Body of pancreas (tissue), 4 donors: Measurements from ENCODE around the gene CD164L2. TPM values are rescaled to one million over a fixed set of nuclear protein-coding genes. Genes with fewer than 3 reads are reported as not detected.

Source experiments
- ATAC-seq: fragments of 150-250 bp; one replicate; pipeline ENCODE4 v1.9.1; 2016
- DNase-seq, 4 donors: peaks; one replicate each; pipeline ENCODE4 v3.0.0-alpha.2; 2019
- H3K27ac ChIP-seq, 4 donors: fragments of 200-600 bp; sonication (generic); 1 replicate in 3 of 4; 2 replicates in 1 of 4; pipeline versions ENCODE4 v1.5.1 to v1.6.1; 2016 to 2019; ENCODE audit warnings: mild to moderate bottlenecking in 1 of 4, mixed read lengths in 1 of 4, moderate library complexity in 1 of 4
- H3K27me3 ChIP-seq, 2 donors: fragments of 200-600 bp; sonication (generic); one replicate each; pipeline ENCODE4 v1.6.0; 2016; ENCODE audit warnings: mild to moderate bottlenecking in 1 of 2
- H3K36me3 ChIP-seq, 2 donors: fragments of 200-600 bp; sonication (generic); replicated peaks in 1 of 2; 2 replicates each; pipeline ENCODE4 v1.5.1; 2016; ENCODE audit warnings: low read depth in 2 of 2; ENCODE audit not compliant: insufficient read depth in 1 of 2
- H3K4me1 ChIP-seq: fragments of 200-600 bp; sonication (generic); one replicate; pipeline ENCODE4 v1.6.0; 2016
- H3K4me3 ChIP-seq, 2 donors: fragments of 200-600 bp; sonication (generic); 1 replicate in 1 of 2; 2 replicates in 1 of 2; pipeline ENCODE4 v1.5.1; 2016 to 2019
- H3K9me3 ChIP-seq, 3 donors: fragments of 200-600 bp; sonication (generic); 1 replicate in 2 of 3; 2 replicates in 1 of 3; pipeline ENCODE4 v1.5.1; 2016
- CTCF ChIP-seq, 7 experiments: fragments of 450-650 bp in 4 of 7; fragments of 200-600 bp in 3 of 7; sonication (generic) in 3 of 7; IDR thresholded peaks; one replicate each; pipeline ENCODE4 v1.5.1; 2016 to 2019; ENCODE audit warnings: antibody characterized with exemption in 7 of 7
- POLR2A ChIP-seq, 3 donors: fragments of 450-650 bp; IDR thresholded peaks; one replicate each; pipeline ENCODE4 v1.6.1; 2016; ENCODE audit warnings: antibody characterized with exemption in 3 of 3, mild to moderate bottlenecking in 2 of 3
- WGBS, 2 donors: methylation state at CpG; one replicate each; pipeline ENCODE4 v1.1.5; 2017; 5-methylcytosine and 5-hydroxymethylcytosine counted together
- intact Hi-C: fragments of 100-400 bp; cut with DNase I; formaldehyde crosslinking; loops from one replicate; pipeline ENCODE4 v1.15.1; 2023
- total RNA-seq, 2 donors: library from RNA; depleted of rRNA; stranded (reverse); fragments of >200 nt; gene quantifications; one replicate each; pipeline ENCODE4 v1.1.0, GENCODE V29; 2016

CD164L2 gene
- total RNA-seq, 2 donors from 2014 or later, result 1.3 TPM; not detected in 1

- no peak for ATAC-seq
- no peak for TF ChIP-seq POLR2A (IDR thresholded peaks at IDR 0.05)
- no peak for TF ChIP-seq CTCF (IDR thresholded peaks at IDR 0.05)
- intact Hi-C loops, result no loop called here
- Histone ChIP-seq H3K27me3 (no peaks in the 10 kb centered on the region), H3K27ac (no peak overlapping the region), H3K9me3 (no peaks in the 10 kb centered on the region), H3K4me1 (peaks cover 33% of the 10 kb centered on the region), H3K4me3 (no peak overlapping the region), H3K36me3 (no peaks in the 10 kb centered on the region)
- 80 to 88% methylated on average over 21 of the region's 21 CpGs for WGBS, 2 donors
- DNase-seq, result no peak
These were observed 22.1 kb downstream of the CD164L2 start for GRCh38 chr1:27361044-27361402.

- TF ChIP-seq POLR2A (IDR thresholded peaks at IDR 0.05) (no peak), CTCF (IDR thresholded peaks at IDR 0.05) (no peak)
- no peaks in the 10 kb centered on the region for H3K27me3 ChIP-seq
- H3K9me3 ChIP-seq, result no peaks in the 10 kb centered on the region
- H3K4me3 ChIP-seq, result no peak overlapping the region
- intact Hi-C loops, result no loop called here
- no peak for ATAC-seq
- H3K27ac ChIP-seq, result no peak overlapping the region
- H3K4me1 ChIP-seq, result peaks cover 29% of the 10 kb centered on the region
- peak in 2 of 4 donors; percentile 36 to 55 for DNase-seq
- 25 to 33% methylated on average over 41 to 65 of the region's 71 CpGs for WGBS, 2 donors
- no peaks in the 10 kb centered on the region for H3K36me3 ChIP-seq
These were observed 22.7 kb downstream of the CD164L2 start for GRCh38 chr1:27360159-27361043.

- no peaks in the 10 kb centered on the region for H3K36me3 ChIP-seq
- no peaks in the 10 kb centered on the region for H3K27me3 ChIP-seq
- no peak overlapping the region for H3K4me3 ChIP-seq
- no peaks in the 10 kb centered on the region for H3K9me3 ChIP-seq
- no peak overlapping the region for H3K27ac ChIP-seq
- TF ChIP-seq CTCF (IDR thresholded peaks at IDR 0.05), result no peak
- no peak for TF ChIP-seq POLR2A (IDR thresholded peaks at IDR 0.05)
- intact Hi-C loops, result loop anchor here (5.0 kb wide), 1 partner anchor 33 kb away; the partner anchor contains the start of gene GPR3
- no peak for DNase-seq
- peaks cover 24% of the 10 kb centered on the region for H3K4me1 ChIP-seq
- ATAC-seq, result no peak
- 50 to 68% methylated on average over 9 of the region's 9 CpGs for WGBS, 2 donors
These were observed 23.3 kb downstream of the CD164L2 start for GRCh38 chr1:27359822-27360158.

- no peak for DNase-seq
- intact Hi-C loops, result loop anchor here (5.0 kb wide), 1 partner anchor 33 kb away; the partner anchor contains the start of gene GPR3
- WGBS, 2 donors, result 94 to 98% methylated on average over 5 of the region's 5 CpGs
- H3K9me3 ChIP-seq, result no peaks in the 10 kb centered on the region
- H3K4me3 ChIP-seq, result no peak overlapping the region
- no peak for TF ChIP-seq CTCF (IDR thresholded peaks at IDR 0.05)
- TF ChIP-seq POLR2A (IDR thresholded peaks at IDR 0.05), result no peak
- H3K27ac ChIP-seq, result no peak overlapping the region
- H3K4me1 ChIP-seq, result peaks cover 22% of the 10 kb centered on the region
- H3K27me3 ChIP-seq, result no peaks in the 10 kb centered on the region
- H3K36me3 ChIP-seq, result no peaks in the 10 kb centered on the region
- no peak for ATAC-seq
These were observed 24.2 kb downstream of the CD164L2 start for GRCh38 chr1:27358928-27359313.
